Esophagus muscularis mucosa (tissue), 4 donors: ENCODE results near the gene RAB30.

Experiments used
- EP300 ChIP-seq: sonication (generic); formaldehyde crosslinking; IDR thresholded peaks from one replicate; pipeline ENCODE4 v1.6.1; 2017; ENCODE audit warnings: antibody characterized with exemption
- POLR2A ChIP-seq: fragments of 450-650 bp; IDR thresholded peaks from one replicate; pipeline ENCODE4 v1.6.1; 2017; ENCODE audit warnings: antibody characterized with exemption, moderate library complexity, mild to moderate bottlenecking, low read depth
- POLR2AphosphoS5 ChIP-seq, 2 donors: sonication (generic); formaldehyde crosslinking; IDR thresholded peaks; one replicate each; pipeline ENCODE4 v1.6.1; 2017; ENCODE audit warnings: antibody characterized with exemption in 2 of 2
- TF ChIP-seq, protein P1 (sequence below), 3 experiments: fragments of 200-600 bp in 2 of 3; fragments of 450-650 bp in 1 of 3; sonication (generic) in 2 of 3; IDR thresholded peaks; one replicate each; pipeline ENCODE4 v1.5.1; 2017 to 2019; ENCODE audit warnings: antibody characterized with exemption in 3 of 3, mild to moderate bottlenecking in 2 of 3, moderate library complexity in 1 of 3

GRCh38 chr11:83061883-83062282, 9.8 kb downstream of the RAB30 start:
- TF ChIP-seq, protein P1, sequence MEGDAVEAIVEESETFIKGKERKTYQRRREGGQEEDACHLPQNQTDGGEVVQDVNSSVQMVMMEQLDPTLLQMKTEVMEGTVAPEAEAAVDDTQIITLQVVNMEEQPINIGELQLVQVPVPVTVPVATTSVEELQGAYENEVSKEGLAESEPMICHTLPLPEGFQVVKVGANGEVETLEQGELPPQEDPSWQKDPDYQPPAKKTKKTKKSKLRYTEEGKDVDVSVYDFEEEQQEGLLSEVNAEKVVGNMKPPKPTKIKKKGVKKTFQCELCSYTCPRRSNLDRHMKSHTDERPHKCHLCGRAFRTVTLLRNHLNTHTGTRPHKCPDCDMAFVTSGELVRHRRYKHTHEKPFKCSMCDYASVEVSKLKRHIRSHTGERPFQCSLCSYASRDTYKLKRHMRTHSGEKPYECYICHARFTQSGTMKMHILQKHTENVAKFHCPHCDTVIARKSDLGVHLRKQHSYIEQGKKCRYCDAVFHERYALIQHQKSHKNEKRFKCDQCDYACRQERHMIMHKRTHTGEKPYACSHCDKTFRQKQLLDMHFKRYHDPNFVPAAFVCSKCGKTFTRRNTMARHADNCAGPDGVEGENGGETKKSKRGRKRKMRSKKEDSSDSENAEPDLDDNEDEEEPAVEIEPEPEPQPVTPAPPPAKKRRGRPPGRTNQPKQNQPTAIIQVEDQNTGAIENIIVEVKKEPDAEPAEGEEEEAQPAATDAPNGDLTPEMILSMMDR (IDR thresholded peaks at IDR 0.05): no peak
- TF ChIP-seq EP300: no peak
- TF ChIP-seq POLR2A: no peak
- no peak for TF ChIP-seq POLR2AphosphoS5 (IDR thresholded peaks at IDR 0.05)
